ENCODE measurements around the gene FEV.

FEV gene

DNA sequence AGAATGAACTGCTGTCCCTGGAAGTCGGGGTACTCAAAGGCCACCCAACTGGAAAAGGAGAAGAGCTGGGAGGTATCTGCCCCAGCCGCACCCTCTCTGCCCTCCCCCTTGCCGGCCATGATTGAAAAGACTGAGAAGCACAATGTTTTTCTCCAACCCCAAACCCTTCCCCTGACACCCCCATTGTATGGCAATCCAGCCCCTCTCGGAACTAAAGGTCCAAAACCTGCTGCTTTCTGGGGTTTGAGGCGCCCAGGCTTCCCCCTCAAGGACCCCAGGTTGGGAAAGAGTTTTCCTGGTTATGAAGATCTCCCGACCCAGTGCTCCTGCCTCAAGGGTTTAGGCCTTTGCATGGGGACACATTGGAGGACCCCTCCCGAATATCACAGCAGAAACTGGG lies 7.2 kb upstream of the FEV start:
- no peak for FAIRE-seq

GRCh38 chr2:218991674-218992168 lies 6.7 kb upstream of the FEV start:
- no peak for FAIRE-seq

DNA sequence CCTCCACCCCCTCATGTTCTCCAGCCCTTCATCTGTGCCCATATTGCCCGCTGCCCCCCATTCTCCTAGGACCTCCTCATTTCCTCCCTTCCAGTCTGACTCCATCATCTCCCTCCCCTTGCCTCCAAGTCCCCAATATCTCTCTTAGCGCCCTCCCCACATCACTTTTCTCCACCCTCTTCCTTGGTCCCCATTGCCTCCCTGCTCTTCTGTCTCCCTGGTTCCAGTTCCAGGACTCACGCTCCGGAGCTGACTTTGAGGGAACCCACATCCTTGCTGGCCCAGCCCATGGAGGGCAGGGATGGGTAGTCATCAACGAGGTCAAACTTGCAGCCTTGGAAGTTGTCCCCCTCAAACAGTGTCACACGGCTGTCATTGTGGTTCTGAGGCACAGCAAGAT lies 5.6 kb upstream of the FEV start:
- FAIRE-seq, result no peak

- no peak for FAIRE-seq
Observed at GRCh38 chr2:218990052-218990451, 5.1 kb upstream of the FEV start.

DNA sequence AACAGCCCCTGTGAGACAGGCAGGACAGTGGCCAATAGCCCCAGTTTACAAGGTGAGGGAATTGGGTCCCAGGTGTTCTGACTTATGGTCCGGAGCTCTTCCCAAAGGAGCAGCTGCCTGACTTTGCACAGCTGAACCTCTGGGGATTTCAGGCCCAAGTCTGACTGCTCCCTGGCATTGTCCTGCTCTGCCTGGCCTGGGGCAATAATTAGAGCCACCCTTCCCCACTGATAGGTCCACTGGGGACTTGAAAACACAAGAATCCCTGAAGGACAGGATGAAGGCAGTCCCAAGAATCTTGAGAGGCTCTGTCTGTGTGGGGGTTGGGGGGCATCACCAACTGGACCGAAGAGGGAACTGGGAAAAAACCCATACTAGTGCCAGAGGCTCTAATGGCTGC lies 3.7 kb upstream of the FEV start:
- FAIRE-seq, result no peak

DNA sequence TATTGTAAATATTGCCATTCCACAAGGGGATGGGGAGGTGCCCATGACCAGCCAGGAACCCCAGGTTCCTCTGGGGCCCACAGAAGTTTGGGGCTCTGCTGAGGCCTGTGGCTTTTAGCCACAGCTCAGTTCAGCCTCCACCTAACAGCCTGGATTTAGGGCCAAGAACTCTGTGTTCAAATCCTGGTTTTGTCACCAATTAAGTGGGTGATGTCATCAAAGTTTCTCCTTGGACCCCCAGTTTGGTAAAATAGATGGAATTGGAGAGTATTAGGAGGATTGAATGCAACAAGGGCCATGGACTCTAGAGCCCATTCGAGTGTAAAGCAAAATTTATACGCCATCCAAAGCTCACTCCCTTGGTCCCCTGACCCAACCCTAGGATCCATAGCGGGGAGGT lies 3.2 kb upstream of the FEV start:
- no peak for FAIRE-seq

DNA sequence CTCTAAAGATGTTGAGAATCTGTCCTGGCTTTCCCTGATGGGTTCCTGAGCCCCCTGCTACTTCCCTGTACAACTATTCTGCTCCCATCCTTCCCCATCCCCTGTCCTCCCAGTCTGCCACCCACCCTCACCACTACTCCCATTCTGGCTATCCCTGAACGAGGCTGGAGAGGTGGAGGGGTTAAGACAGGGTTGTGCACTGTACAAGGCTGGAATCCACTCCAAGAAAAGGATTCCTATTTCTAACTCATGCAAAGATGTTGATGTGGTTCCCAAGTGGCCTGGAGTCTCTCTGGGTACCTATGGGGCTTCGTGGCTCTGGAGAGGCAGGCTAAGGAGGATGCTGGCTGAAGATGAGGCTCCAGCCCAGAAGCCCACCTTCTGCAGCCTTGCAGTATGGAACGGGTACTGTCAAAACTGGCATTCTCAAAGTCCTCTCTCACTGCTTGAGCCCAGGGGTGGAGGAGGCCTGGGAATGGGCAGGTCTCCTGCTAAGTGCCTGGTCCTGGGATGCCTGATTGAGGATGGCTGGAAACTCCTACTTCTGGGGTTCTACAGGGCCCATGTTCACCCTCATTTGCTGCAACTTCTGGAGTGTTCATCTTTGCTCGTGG lies 1.3 kb upstream of the FEV start:
- no peak for FAIRE-seq

DNA sequence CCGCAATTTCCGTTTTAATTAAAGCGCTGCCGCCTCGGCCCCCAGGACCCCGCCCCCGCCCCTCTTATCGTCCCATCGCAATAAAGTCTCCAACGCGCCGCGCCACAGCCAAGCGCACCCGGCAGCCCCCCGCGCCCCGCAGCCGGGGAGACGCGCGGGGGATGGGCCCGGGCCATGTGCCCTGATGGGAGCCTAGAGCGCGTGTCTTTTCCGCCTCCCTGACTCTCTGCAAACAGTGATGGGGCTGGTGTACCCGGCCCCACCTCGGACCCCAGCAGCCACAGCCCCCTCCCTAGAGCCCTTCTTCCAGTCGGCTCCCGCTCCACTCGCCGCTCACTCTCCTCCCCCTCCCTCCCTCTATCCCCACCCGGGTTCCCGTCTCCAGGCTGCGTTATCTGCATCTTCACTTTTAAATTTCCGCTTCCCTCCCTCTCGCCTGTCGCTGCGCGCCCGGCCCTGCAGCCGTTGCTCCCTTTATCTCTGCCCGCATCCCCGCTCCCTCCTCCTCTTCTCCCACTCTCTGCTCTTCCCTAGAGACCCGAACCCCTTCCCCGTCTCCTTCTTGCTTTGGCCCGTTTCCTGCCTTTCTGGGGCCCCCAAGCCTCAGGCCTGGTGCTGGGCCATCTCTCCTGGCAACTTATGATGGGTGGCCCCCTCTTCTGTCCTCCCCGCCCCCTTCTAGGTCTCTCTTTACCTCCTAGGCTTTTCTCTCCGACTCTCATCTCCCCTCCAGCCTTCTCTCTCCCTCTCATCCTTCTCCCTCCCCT lies 524 bp upstream of the FEV start:
- FAIRE-seq, result no peak

GRCh38 chr2:218984239-218985020 lies 554 bp downstream of the FEV start:
- FAIRE-seq, result no peak

DNA sequence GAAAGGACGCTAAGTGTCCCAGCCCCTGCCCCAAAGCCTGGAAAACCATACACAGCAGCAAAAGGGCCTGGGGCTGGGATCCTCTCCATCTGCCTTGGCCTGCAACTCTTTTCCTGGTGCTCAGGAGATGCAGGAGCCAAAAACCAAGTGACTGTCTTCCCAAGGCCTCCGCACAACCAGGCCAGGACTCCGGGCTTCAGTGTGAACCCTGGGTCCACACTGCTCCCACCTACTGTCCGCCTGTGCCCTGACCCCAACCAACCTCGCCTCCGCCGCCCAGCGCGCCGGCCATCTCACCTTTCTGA lies 1.1 kb downstream of the FEV start:
- FAIRE-seq, result no peak

DNA sequence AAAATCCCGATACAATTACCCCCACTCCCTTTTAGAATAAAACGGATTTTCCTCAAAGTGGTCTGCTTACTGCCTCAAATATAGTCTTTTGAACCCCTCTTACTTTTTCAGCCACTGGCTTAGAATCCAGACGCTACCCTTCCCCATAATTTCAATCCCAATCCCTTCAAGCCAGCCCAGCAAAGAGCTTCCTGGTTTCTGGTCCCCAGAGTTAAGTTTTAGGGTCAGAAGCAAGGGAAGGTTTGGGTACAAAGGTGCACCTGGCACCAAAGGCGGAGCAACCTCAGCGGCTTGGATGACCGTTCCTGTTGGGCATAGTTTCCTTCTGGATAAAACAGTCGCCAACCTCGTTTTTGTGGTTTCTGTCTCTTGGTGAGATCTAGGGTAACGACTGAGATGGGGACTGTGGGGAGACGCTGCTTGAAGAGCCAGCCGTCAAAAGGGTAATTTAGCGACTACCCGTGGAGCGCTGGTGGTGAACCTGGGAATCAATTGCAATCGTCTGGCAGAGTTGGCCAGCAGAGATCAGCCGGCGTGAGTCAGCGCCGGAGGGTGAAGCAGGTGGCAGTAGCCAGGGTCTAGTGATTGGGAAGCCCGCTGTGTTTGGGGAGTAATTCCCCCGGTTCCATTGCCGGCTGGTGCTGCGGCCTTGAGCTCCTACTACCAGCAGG lies 1.6 kb downstream of the FEV start:
- no peak for FAIRE-seq

GRCh38 chr2:218982586-218983262 lies 2.3 kb downstream of the FEV start:
- FAIRE-seq, result no peak

GRCh38 chr2:218981881-218982585 lies 3.0 kb downstream of the FEV start:
- no peak for FAIRE-seq

DNA sequence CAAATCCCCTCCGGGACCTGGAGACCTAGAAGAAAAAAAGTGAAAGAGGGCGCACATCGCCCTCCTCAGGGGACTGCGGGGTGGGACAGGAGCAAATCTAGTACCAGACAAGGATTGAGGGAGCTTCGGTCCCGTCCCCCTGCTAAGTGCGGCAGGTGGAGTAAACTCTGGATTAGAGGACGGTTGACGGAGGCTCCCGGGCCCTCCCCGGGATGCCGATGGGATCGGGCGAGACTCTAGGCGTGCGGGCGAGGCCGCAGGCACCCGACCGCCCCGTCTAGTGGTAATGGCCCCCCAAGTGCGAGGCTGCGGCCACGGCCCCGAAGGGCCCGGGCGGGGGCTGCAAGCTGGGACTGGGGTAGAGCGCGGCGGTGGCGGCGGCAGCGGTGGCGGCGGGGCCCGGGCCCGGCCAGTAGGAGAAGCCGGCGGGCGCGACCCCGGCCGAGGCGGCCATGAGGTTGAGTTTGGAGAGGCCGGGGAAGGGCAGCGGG lies 3.5 kb downstream of the FEV start:
- FAIRE-seq, result no peak

DNA sequence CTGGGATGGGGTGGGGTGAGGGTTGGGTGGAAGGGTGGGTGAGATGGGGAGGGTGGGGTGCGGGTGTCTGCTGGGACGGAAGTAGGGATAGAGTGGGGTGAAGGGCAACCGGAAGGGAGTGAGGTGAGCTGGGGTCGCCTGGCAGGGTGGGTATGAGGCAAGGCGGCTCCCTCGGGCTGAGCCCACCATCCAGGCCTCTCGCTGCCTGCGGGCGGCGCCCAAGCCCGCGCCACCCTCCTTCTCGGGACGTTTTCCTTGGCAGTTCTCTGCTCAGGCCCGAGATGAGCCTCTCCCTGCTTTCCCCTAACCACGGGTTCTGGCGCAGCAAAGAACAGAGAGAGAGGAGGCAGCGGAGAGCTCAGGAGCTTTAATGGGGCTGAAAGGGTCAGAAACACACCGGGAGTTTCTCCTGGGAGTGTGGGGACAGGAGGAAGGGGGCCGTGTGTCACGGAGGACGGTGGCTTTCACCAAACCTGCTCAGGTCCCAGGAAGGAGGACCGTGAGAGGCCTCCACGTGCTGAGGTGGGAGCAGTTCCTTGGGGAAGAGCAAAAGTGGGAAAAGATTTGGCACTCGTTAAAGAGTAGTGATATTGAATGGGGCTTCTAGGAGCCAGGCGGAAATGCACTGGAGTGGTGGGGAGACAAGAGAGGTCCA lies 4.1 kb downstream of the FEV start:
- no peak for FAIRE-seq

DNA sequence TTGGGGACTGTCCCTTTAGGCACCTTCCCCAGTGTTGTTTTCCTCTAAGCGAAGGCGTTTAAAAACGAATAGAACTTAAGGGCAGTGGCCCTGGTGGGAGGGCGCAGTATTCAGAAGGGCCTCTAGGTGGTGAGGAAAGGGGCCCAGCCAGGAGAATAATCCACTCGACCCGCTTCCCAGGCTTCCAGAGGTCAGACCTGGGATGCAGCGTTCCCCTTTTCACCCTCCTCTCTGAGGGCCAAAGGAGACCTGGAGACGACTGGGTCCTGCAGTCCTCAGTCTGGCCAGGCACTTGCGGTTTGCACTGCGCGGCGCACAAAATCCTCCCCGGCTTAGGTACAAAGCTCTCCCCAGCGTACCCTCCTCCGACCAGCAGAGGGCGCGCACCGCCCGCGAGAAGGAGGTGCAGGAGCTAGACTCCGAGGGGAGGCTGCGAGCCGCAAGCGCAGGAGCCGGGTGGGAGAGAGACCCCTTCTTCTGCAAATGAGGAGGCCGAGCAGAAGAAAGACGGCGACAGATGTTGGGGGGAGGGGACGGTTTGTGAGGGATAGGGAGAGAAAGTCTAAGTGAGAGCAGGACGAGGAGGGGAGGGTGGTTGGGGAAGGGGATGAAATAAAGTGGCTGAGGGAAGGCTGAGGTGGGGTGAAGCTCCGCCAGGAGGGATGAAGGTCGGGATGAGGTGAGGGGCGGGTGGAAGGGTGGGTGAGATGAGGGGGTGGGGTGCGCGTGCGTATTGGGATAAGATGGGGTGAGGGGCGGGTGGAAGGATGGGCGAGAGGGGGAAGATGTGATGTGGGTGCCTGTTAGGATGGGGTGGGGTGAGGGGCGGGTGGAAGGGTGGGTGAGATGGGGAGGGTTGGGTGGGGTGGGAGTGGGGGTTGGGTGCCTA lies 4.9 kb downstream of the FEV start:
- no peak for FAIRE-seq

DNA sequence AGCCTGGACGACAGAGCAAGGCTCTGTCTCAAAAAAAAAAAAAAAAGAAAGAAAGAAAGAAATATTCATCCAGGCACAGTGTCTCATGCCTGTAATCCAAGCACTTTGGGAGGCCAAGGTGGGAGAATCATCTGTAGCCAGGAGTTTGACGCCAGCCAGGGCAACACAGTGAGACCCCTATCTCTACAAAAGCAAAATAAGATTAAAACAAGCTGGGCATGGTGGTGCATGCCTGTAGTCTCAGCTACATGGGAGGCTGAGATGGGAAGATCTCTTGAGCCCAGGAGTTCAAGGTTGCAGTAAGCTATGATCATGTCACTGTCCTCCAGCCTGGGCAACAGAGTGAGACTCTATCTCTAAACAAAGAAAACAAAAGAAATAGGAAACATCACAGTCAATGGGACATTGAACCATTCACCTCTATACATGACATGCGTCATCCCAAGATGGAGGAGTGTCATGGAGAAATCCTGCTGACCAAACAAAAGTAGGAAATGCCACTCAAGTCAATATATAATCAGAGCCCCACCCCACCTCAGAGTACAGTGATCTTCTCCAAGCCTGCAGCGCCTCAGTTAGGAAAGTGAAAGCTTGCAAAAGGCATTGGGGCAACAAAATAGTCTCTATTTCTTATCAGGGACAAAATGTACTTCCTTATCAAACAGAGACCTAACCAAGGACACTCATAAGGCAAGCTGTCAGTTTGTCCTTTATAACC lies 9.8 kb downstream of the FEV start:
- FAIRE-seq, result no peak

DNA sequence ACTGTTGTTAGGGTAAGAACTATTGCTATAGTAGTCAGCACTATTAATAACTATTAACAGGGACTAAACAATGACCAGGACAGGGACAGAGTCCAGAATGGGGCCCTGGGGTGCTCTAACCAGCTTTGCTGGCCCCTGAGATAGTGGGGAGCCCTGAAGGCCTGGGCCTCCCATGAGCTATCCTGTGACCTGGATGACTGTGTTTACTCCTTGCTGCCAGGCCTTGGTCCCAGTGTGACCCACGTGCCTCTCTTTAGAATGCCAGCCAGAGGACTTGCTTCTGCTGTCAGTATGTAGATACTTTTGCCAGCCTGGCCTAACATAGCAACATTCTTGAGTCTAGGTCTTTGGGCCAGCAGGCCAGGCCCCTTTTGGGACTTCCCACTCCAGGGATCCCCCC lies 14.1 kb downstream of the FEV start:
- FAIRE-seq, result no peak

DNA sequence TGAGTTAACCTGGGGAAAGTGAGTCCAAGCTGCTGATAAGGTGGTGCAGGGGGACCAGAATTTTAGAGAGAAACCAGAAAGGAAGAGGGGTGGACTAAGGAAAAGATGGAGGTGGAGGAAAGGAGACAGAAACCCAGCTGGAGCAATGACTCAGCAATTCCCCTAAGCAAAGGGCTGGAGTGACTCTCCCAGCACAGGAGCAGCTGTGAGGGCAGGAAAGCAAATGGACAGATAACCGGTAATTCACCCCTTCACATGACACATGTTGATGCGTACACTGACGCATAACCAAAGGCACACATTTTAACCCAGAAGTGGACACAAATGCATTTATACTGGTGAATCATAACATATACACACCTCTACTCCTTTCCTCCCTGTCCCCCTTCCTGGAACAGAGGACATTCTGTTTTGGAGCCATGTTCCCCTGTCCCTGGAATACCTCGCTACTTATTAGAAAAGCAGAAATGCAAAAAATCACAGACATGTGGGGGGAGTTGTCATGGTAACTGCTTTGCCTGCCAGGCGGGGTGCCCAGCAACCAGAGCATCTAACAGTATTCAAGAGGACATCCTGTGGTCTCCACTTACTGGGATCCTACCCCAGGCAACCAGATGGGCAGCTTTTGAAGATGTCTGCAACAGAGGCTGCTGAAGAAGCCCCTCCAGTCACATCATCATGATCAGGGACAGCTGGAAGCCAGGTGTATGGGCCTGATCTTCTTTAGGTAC lies 20.8 kb downstream of the FEV start:
- no peak for FAIRE-seq
